B cell (primary cell): ENCODE data around the gene AUTS2. TPM values are rescaled to one million over a fixed set of nuclear protein-coding genes. Genes with fewer than 3 reads are reported as not detected.

Experiments
- ATAC-seq: fragments of 200-7000 bp; cut with Tn5 transposase; one replicate; pipeline ENCODE4 v1.10.0; 2021; ENCODE audit warnings: low read depth, mild to moderate bottlenecking, moderate number of reproducible peaks, moderate library complexity
- CTCF ChIA-PET: fragments of 350-600 bp; sonication (Branson Sonifier 250); formaldehyde crosslinking; loops from one replicate; lab custom pipeline; 2021; ENCODE audit warnings: antibody characterized with exemption, inconsistent platforms; lab: Charles Lee
- POLR2A ChIA-PET: fragments of 350-600 bp; sonication (Branson Sonifier 250); formaldehyde crosslinking; loops from one replicate; lab custom pipeline; 2021; ENCODE audit warnings: antibody characterized with exemption; lab: Charles Lee
- DNase-seq: peaks from one replicate; pipeline ENCODE4 v3.0.0; 2013
- H2AFZ ChIP-seq: 2 replicates; pipeline ENCODE4 v1.6.1; 2012; ENCODE audit warnings: mild to moderate bottlenecking, low read depth, low read length; ENCODE audit not compliant: insufficient read depth, poor library complexity, severe bottlenecking
- H3K27ac ChIP-seq, 2 donors: 1 replicate in 1 of 2; 2 replicates in 1 of 2; pipeline ENCODE4 v1.5.1; 2012 to 2013; ENCODE audit warnings: low read length in 2 of 2, mild to moderate bottlenecking in 2 of 2, moderate library complexity in 1 of 2
- H3K27me3 ChIP-seq, 4 experiments: fragments of 200-600 bp in 1 of 4; sonication (generic) in 1 of 4; replicated peaks in 1 of 4; 1 replicate in 2 of 4; 2 replicates in 2 of 4; pipeline versions ENCODE4 v1.6.1 to v1.7.0; 2013 to 2016; ENCODE audit warnings: low read length in 3 of 4, mild to moderate bottlenecking in 2 of 4, mixed read lengths in 1 of 4, moderate library complexity in 1 of 4; ENCODE audit not compliant: insufficient read depth in 4 of 4, control insufficient read depth in 3 of 4; ENCODE audit errors: control extremely low read depth in 1 of 4
- H3K36me3 ChIP-seq, 2 experiments: replicated peaks in 1 of 2; 1 replicate in 1 of 2; 2 replicates in 1 of 2; pipeline versions ENCODE4 v1.6.1 to v1.7.1; 2013; ENCODE audit warnings: low read length in 1 of 2; ENCODE audit not compliant: insufficient read depth in 2 of 2, control insufficient read depth in 1 of 2; ENCODE audit errors: control extremely low read depth in 1 of 2, extremely low read depth in 1 of 2
- H3K4me1 ChIP-seq, 2 donors: fragments of 200-600 bp in 1 of 2; sonication (generic) in 1 of 2; 1 replicate in 1 of 2; 2 replicates in 1 of 2; pipeline versions ENCODE4 v1.5.1 to v1.6.1; 2013 to 2017; ENCODE audit warnings: low read length in 2 of 2; ENCODE audit not compliant: control insufficient read depth in 2 of 2, insufficient read depth in 2 of 2
- H3K4me2 ChIP-seq: replicated peaks from 2 replicates; pipeline ENCODE3; 2012; ENCODE audit warnings: mild to moderate bottlenecking, low read depth, low read length; ENCODE audit not compliant: poor library complexity, severe bottlenecking
- H3K4me3 ChIP-seq, 5 experiments: fragments of 200-600 bp in 1 of 5; sonication (generic) in 1 of 5; 1 replicate in 3 of 5; 2 replicates in 2 of 5; pipeline versions ENCODE4 v1.5.1 to v1.7.0; 2011 to 2016; ENCODE audit warnings: low read length in 4 of 5, mild to moderate bottlenecking in 4 of 5, low read depth in 2 of 5, control low read depth in 1 of 5, moderate library complexity in 1 of 5; ENCODE audit not compliant: insufficient read depth in 1 of 5; ENCODE audit errors: control extremely low read depth in 1 of 5, extremely low read depth in 1 of 5
- H3K79me2 ChIP-seq: fragments of 200-600 bp; sonication (generic); one replicate; pipeline ENCODE4 v1.6.0; 2016; ENCODE audit warnings: low read length; ENCODE audit not compliant: control insufficient read depth, insufficient read depth
- H3K9ac ChIP-seq: fragments of 200-600 bp; sonication (generic); 2 replicates; pipeline ENCODE4 v1.6.1; 2017; ENCODE audit warnings: mild to moderate bottlenecking, low read length, moderate library complexity
- H3K9me3 ChIP-seq, 3 donors: one replicate each; pipeline versions ENCODE4 v1.6.1 to v1.7.1; 2013; ENCODE audit warnings: low read length in 2 of 3; ENCODE audit not compliant: control insufficient read depth in 2 of 3, insufficient read depth in 1 of 3; ENCODE audit errors: control extremely low read depth in 1 of 3
- H4K20me1 ChIP-seq: 2 replicates; pipeline ENCODE4 v1.6.0; 2012; ENCODE audit warnings: mild to moderate bottlenecking, low read length; ENCODE audit not compliant: insufficient read depth, control insufficient read depth, poor library complexity, severe bottlenecking
- H3K27ac Mint-ChIP-seq: one replicate; pipeline ENCODE4 v1.8.0; 2021; ENCODE audit warnings: mixed read lengths
- H3K27me3 Mint-ChIP-seq: one replicate; pipeline ENCODE4 v1.8.0; 2021; ENCODE audit warnings: mixed read lengths
- H3K4me1 Mint-ChIP-seq: one replicate; pipeline ENCODE4 v1.8.0; 2021; ENCODE audit warnings: mixed read lengths
- H3K4me3 Mint-ChIP-seq: one replicate; pipeline ENCODE4 v1.8.0; 2021; ENCODE audit warnings: mixed read lengths
- H3K9me3 Mint-ChIP-seq: one replicate; pipeline ENCODE4 v1.8.0; 2022; ENCODE audit warnings: mixed read lengths; ENCODE audit not compliant: insufficient read depth
- CTCF ChIP-seq: fragments of 200-600 bp; IDR thresholded peaks from one replicate; pipeline ENCODE4 v1.8.0; 2022; ENCODE audit warnings: antibody characterized with exemption, mild to moderate bottlenecking
- EZH2 ChIP-seq: IDR thresholded peaks from 2 replicates; pipeline ENCODE4 v1.6.1; 2012; ENCODE audit warnings: borderline replicate concordance, low read depth, mild to moderate bottlenecking, moderate library complexity, low read length; ENCODE audit not compliant: insufficient read depth, poor library complexity, severe bottlenecking
- WGBS: methylation state at CpG from one replicate; pipeline ENCODE4 v1.1.5; 2013; ENCODE audit warnings: missing lambda C conversion rate; ENCODE audit not compliant: insufficient coverage; 5-methylcytosine and 5-hydroxymethylcytosine counted together
- intact Hi-C: fragments of 100-400 bp; cut with micrococcal nuclease; formaldehyde crosslinking; loops from one replicate; pipeline ENCODE4 v1.10.0; 2022
- polyA plus RNA-seq: library from polyadenylated mRNA; depleted of rRNA; stranded (reverse); fragments of >200 nt; gene quantifications from 2 replicates; pipeline ENCODE4 v1.2.3, GENCODE V29; 2012
- total RNA-seq, 2 donors: library from RNA; stranded (reverse); fragments of 120-200 nt in 1 of 2; gene quantifications; 1 replicate in 1 of 2; 2 replicates in 1 of 2; pipeline versions ENCODE4 v1.2.3 to v1.2.4, GENCODE V29; 2013 to 2022

Gene AUTS2
- total and polyA plus RNA-seq, 2 donors (not counting 1 experiment from before 2014, with no cell fraction given): 22.3 to 35.0 TPM

DNA sequence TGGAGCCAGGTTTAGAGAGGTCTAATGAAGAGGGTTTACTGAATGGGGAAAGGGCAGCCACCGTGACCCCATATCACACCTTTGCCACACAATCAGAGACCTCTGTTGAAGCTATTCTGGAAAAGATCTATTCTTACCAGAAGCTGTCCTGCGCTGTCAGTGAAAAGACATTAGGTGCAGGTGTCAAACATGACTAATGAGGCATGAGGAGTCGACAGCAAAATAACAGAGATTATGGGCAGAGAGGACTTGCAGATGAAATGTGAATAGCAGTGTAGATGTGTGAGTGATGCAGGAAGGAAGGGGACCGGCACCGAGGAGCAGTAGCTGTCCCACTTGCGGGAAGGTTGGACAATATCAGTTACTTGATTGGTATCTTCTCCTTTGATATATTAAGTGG is 906.0 kb downstream of the AUTS2 start:
- Histone ChIP-seq H3K9me3 (no peaks in the 10 kb centered on the region), H2AFZ (no peak overlapping the region), H3K36me3 (no peaks in the 10 kb centered on the region), H4K20me1 (no peaks in the 10 kb centered on the region), H3K4me3 (no peak overlapping the region), H3K4me2 (no peak overlapping the region), H3K27me3 (no peaks in the 10 kb centered on the region), H3K9ac (no peak overlapping the region), H3K27ac (no peak overlapping the region), H3K4me1 (no peaks in the 10 kb centered on the region), H3K79me2 (no peaks in the 10 kb centered on the region)
- CTCF ChIA-PET: no interaction called here
- intact Hi-C loops: no loop called here
- POLR2A ChIA-PET: no interaction called here
- no peak overlapping the region for H3K4me3 Mint-ChIP-seq
- no peak for DNase-seq
- WGBS: 100% methylated on average over 1 of the region's 6 CpGs
- no peak for ATAC-seq
- TF ChIP-seq CTCF (no peak), EZH2 (no peak)
- no peaks in the 10 kb centered on the region for H3K4me1 Mint-ChIP-seq
- no peaks in the 10 kb centered on the region for H3K9me3 Mint-ChIP-seq
- H3K27me3 Mint-ChIP-seq: no peaks in the 10 kb centered on the region
- no peak overlapping the region for H3K27ac Mint-ChIP-seq

DNA sequence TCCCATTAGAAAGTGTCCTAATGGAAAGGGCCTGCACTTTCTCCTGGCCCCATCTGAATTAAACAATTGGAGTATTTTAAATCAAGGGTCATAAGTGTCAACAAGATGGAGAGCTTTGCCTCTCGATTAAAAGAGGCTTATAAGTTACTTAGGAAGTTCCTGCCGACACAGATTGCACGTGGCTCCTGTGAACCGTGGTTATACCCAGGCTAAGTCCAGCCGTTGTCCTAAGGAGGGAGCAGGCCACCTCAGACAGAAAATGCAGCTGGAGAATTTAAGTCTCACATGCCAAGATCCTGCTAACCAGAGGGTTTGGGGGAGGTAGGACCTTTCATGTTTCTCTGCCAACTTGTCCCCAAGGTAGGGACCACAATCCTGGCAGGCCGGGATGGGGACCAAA is 907.2 kb downstream of the AUTS2 start:
- Mint-ChIP-seq H3K9me3 (no peaks in the 10 kb centered on the region), H3K27me3 (no peaks in the 10 kb centered on the region), H3K4me3 (no peak overlapping the region), H3K4me1 (no peaks in the 10 kb centered on the region), H3K27ac (no peak overlapping the region)
- no peaks in the 10 kb centered on the region for H3K27me3 ChIP-seq
- intact Hi-C loops: no loop called here
- no peaks in the 10 kb centered on the region for H3K9me3 ChIP-seq
- H4K20me1 ChIP-seq: no peaks in the 10 kb centered on the region
- no peak overlapping the region for H3K4me2 ChIP-seq
- no peaks in the 10 kb centered on the region for H3K4me1 ChIP-seq
- H3K4me3 ChIP-seq: no peak overlapping the region
- ChIA-PET CTCF (no interaction called here), POLR2A (no interaction called here)
- DNase-seq (no peak), ATAC-seq (no peak)
- no peak overlapping the region for H2AFZ ChIP-seq
- no peaks in the 10 kb centered on the region for H3K79me2 ChIP-seq
- no peaks in the 10 kb centered on the region for H3K36me3 ChIP-seq
- H3K9ac ChIP-seq: no peak overlapping the region
- TF ChIP-seq EZH2: no peak
- TF ChIP-seq CTCF: no peak
- no peak overlapping the region for H3K27ac ChIP-seq
- WGBS: 92% methylated on average over 5 of the region's 6 CpGs
